Measurements from ENCODE around the gene FBXL17. TPM values are rescaled to one million over a fixed set of nuclear protein-coding genes. Genes with fewer than 3 reads are reported as not detected.

FBXL17 gene
- total and polyA plus RNA-seq, 7 donors, result 6.2 to 36.1 (median 30.3) TPM

DNA sequence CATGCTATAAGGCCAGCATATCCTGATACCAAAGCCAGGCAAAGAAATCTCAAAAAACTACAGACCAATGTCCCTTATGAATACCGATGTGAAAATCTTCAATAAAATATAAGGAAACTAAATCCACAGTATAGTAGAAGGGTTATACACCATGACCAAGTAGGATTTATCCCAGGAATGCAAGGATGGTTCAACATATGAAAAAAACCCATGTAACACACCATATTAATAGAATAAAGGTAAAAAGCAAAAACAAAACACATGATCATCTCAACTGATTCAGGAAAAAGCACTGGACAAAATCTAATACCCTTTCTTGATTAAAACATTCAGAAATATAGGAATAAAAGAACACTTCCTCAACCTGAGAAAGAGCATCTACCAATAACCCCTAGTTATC is 6.1 kb downstream of the FBXL17 start:
- no peak overlapping the region for H3K4me3 ChIP-seq
- 92 to 100% (median 97%) methylated on average over 1 of the region's 1 CpG for WGBS, 3 donors
- DNase-seq (no peak), ATAC-seq (no peak)
- no peak overlapping the region for H3K27ac ChIP-seq
- intact Hi-C loops (cut with DNase I), result no loop called here
- no peaks in the 10 kb centered on the region for H3K36me3 ChIP-seq (ENCODE audit: insufficient read depth in 1 of 2, low read depth in 1 of 2)
- TF ChIP-seq, protein P1, sequence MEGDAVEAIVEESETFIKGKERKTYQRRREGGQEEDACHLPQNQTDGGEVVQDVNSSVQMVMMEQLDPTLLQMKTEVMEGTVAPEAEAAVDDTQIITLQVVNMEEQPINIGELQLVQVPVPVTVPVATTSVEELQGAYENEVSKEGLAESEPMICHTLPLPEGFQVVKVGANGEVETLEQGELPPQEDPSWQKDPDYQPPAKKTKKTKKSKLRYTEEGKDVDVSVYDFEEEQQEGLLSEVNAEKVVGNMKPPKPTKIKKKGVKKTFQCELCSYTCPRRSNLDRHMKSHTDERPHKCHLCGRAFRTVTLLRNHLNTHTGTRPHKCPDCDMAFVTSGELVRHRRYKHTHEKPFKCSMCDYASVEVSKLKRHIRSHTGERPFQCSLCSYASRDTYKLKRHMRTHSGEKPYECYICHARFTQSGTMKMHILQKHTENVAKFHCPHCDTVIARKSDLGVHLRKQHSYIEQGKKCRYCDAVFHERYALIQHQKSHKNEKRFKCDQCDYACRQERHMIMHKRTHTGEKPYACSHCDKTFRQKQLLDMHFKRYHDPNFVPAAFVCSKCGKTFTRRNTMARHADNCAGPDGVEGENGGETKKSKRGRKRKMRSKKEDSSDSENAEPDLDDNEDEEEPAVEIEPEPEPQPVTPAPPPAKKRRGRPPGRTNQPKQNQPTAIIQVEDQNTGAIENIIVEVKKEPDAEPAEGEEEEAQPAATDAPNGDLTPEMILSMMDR (IDR thresholded peaks at IDR 0.05), result no peak
- H3K27me3 ChIP-seq (ENCODE audit: insufficient read depth in 3 of 3, low read length in 2 of 3), result no peaks in the 10 kb centered on the region
- peaks cover 37% of the 10 kb centered on the region for H3K9me3 ChIP-seq
- peaks cover 21% of the 10 kb centered on the region for H3K4me1 ChIP-seq

DNA sequence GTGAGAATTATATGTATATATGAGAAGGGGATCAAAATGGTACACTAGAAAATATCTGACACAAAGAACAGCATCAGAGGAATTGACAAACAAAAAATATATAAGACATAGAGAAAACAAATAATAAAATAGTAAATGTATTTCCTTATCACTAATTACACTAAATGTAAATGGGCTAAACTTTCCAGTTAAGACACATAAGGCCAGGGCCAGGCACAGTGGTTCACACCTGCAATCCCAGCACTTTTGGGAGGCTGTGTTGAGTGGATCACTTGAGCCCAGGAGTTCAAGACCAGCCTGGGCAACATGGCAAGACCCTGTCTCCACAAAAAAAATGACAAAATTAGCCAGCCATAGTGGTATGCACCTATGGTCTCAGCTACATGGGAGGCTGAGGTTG is 8.5 kb downstream of the FBXL17 start:
- no peak for ATAC-seq
- intact Hi-C loops (cut with DNase I), result no loop called here
- TF ChIP-seq, protein P1 (IDR thresholded peaks at IDR 0.05), result no peak
- Histone ChIP-seq H3K27me3 (ENCODE audit: insufficient read depth in 3 of 3, low read length in 2 of 3) (no peaks in the 10 kb centered on the region), H3K9me3 (peaks cover 37% of the 10 kb centered on the region), H3K4me1 (peaks cover 8% of the 10 kb centered on the region), H3K4me3 (no peak overlapping the region), H3K36me3 (ENCODE audit: insufficient read depth in 1 of 2, low read depth in 1 of 2) (no peaks in the 10 kb centered on the region), H3K27ac (no peak overlapping the region)
- no peak for DNase-seq

- peaks cover 37% of the 10 kb centered on the region for H3K9me3 ChIP-seq
- no peak for ATAC-seq
- TF ChIP-seq, protein P1 (IDR thresholded peaks at IDR 0.05), result no peak
Measured at GRCh38 chr5:108372369-108372768, 9.5 kb downstream of the FBXL17 start.

GRCh38 chr5:108371263-108371662 is 10.6 kb downstream of the FBXL17 start:
- intact Hi-C loops (cut with DNase I), result no loop called here
- WGBS, 3 donors, result 69 to 90% (median 82%) methylated on average over 2 of the region's 2 CpGs
- DNase-seq (no peak), ATAC-seq (no peak)
- Histone ChIP-seq H3K27ac (no peak overlapping the region), H3K36me3 (ENCODE audit: insufficient read depth in 1 of 2, low read depth in 1 of 2) (no peaks in the 10 kb centered on the region), H3K9me3 (peaks cover 33% of the 10 kb centered on the region), H3K4me3 (no peak overlapping the region), H3K4me1 (peaks cover 25% of the 10 kb centered on the region), H3K27me3 (ENCODE audit: insufficient read depth in 3 of 3, low read length in 2 of 3) (no peaks in the 10 kb centered on the region)
- TF ChIP-seq, protein P1 (IDR thresholded peaks at IDR 0.05), result no peak

More at GRCh38 chr5:108372369-108372768, 9.5 kb downstream of the FBXL17 start:
- Histone ChIP-seq H3K27me3 (ENCODE audit: insufficient read depth in 3 of 3, low read length in 2 of 3) (no peaks in the 10 kb centered on the region), H3K36me3 (ENCODE audit: insufficient read depth in 1 of 2, low read depth in 1 of 2) (no peaks in the 10 kb centered on the region), H3K27ac (no peak overlapping the region), H3K4me1 (peaks cover 14% of the 10 kb centered on the region), H3K4me3 (no peak overlapping the region)
- WGBS, 3 donors, result 96 to 100% (median 97%) methylated on average over 2 of the region's 2 CpGs
- intact Hi-C loops (cut with DNase I), result no loop called here
- no peak for DNase-seq

GRCh38 chr5:108369167-108369566 is 12.7 kb downstream of the FBXL17 start:
- DNase-seq, result no peak
- intact Hi-C loops (cut with DNase I), result no loop called here
- 97 to 99% (median 98%) methylated on average over 4 of the region's 4 CpGs for WGBS, 3 donors

More at GRCh38 chr5:108369167-108369566, 12.7 kb downstream of the FBXL17 start:
- Histone ChIP-seq H3K27ac (no peak overlapping the region), H3K4me3 (no peak overlapping the region), H3K27me3 (ENCODE audit: insufficient read depth in 3 of 3, low read length in 2 of 3) (no peaks in the 10 kb centered on the region), H3K36me3 (ENCODE audit: insufficient read depth in 1 of 2, low read depth in 1 of 2) (peaks cover 0 to 9% of the 10 kb centered on the region in 2 donors), H3K9me3 (peaks cover 16% of the 10 kb centered on the region), H3K4me1 (peaks cover 26% of the 10 kb centered on the region)
- ATAC-seq, result peak in 1 of 4 donors; percentile 15
- TF ChIP-seq, protein P1 (IDR thresholded peaks at IDR 0.05), result no peak

All from psoas muscle (tissue), 8 donors.